SK-N-MC (cell line): ENCODE measurements around the gene EDN2.

ENCODE experiments used
- EZH2 ChIP-seq: fragments of 200-600 bp; sonication (generic); IDR thresholded peaks from one replicate; pipeline ENCODE4 v1.6.1; 2017; ENCODE audit warnings: antibody characterized with exemption
- FOXP2 ChIP-seq: optimal IDR thresholded peaks from 2 replicates; pipeline ENCODE3; 2011; ENCODE audit warnings: mild to moderate bottlenecking, moderate library complexity; ENCODE audit not compliant: insufficient read depth; ENCODE audit errors: extremely low read length, control extremely low read depth
- POLR2AphosphoS5 ChIP-seq: IDR thresholded peaks from 2 replicates; pipeline ENCODE4 v1.6.1; 2012; ENCODE audit warnings: mild to moderate bottlenecking, low read depth, low read length, borderline replicate concordance

DNA sequence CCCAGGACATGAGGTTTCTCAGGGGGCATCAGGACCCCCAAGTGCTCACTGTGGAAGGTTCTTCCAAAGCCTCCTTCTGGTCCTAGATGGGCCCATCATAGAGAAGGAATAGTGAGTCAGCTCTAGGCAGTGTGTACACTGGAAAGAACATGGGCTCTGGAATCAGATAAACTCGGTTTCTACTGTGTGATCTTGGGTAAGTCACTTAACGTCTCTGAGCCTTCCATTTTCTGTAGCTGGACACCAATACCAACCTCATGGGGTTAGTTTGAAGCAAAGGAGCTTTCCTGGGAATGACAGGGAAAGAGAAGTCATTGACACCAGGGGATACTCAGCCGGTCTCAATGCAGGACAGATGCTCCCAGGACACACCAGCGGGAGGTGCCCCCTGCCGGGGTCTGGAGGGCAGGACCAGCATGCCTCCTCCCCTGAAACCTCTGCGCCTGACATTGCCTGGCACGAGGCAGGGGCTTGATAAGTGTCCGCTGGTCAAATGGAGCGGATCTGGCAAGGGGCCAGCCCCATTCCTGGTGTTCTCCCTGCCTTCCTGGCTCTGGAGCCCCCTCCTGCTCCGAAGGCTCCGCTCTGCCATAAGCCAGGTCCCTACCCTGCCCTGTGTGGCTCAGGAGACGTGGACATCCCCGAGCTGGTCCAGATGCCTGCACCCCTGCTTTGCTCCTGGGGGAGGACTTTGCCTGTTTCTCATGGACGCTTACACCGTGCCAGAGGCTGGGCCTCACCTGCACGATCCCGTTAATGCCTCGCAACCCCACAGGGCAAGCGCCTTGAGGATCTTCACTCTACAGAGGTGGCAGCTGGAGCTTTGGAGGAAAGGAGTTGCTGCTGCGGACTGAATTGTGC is 52.8 kb downstream of the EDN2 start:
- TF ChIP-seq POLR2AphosphoS5, result no peak
- TF ChIP-seq EZH2, result no peak
- TF ChIP-seq FOXP2, result no peak
